COR-L47 (cell line): ENCODE measurements around the gene NCKAP1.
A peak's percentile ranks its signal among the peaks of the same experiment; 100 is the strongest.
"Not testable (repeated sequence)": the region's sequence is repeated elsewhere in the genome, so short reads cannot be mapped to it uniquely, and the experiment has no call there.

ENCODE experiments used
- DNase-seq: peaks from one replicate; lab custom pipeline; 2025; lab: John Stamatoyannopoulos, UW

The NCKAP1 gene

GRCh38 chr2:183038341-183039300, at the start of gene NCKAP1:
NCKAP1 (minus strand) TSS chr2:183038457; CDS start chr2:183038099, 358 bp downstream.
- DNase-seq: peak; percentile 82

GRCh38 chr2:183081911-183082310, 43.7 kb upstream of the NCKAP1 start:
- DNase-seq: no peak

- no peak for DNase-seq
Observed at GRCh38 chr2:183079139-183079775, 41.0 kb upstream of the NCKAP1 start.

- DNase-seq: peak; percentile 96
Observed at GRCh38 chr2:183078464-183079138, 40.3 kb upstream of the NCKAP1 start, which contains the start of gene DUSP19. DUSP19 (plus strand) TSS chr2:183078747; CDS start chr2:183078934, 187 bp downstream.

- peak; percentile 53 for DNase-seq
Observed at GRCh38 chr2:183078163-183078463, 39.9 kb upstream of the NCKAP1 start.

- DNase-seq: no peak
Observed at GRCh38 chr2:183072177-183072576, 33.9 kb upstream of the NCKAP1 start.

- no peak for DNase-seq
Observed at GRCh38 chr2:183070942-183071844, 32.9 kb upstream of the NCKAP1 start.

- DNase-seq: no peak
Observed at GRCh38 chr2:183069174-183069573, 30.9 kb upstream of the NCKAP1 start.

GRCh38 chr2:183068561-183068960, 30.3 kb upstream of the NCKAP1 start:
- DNase-seq: no peak

- no peak for DNase-seq
Observed at GRCh38 chr2:183063083-183063482, 24.8 kb upstream of the NCKAP1 start.

GRCh38 chr2:183060571-183061231, 22.4 kb upstream of the NCKAP1 start:
- DNase-seq: no peak

- DNase-seq: no peak
Observed at GRCh38 chr2:183059561-183059960, 21.3 kb upstream of the NCKAP1 start.

- no peak for DNase-seq
Observed at GRCh38 chr2:183057333-183057985, 19.2 kb upstream of the NCKAP1 start.

- DNase-seq: no peak
Observed at GRCh38 chr2:183049420-183049819, 11.2 kb upstream of the NCKAP1 start.

- DNase-seq: not testable (repeated sequence)
Observed at GRCh38 chr2:183047486-183048125, 9.3 kb upstream of the NCKAP1 start.

GRCh38 chr2:183043580-183043979, 5.3 kb upstream of the NCKAP1 start:
- not testable (repeated sequence) for DNase-seq

GRCh38 chr2:183040604-183041003, 2.3 kb upstream of the NCKAP1 start:
- no peak for DNase-seq

GRCh38 chr2:183037553-183038340, 510 bp downstream of the NCKAP1 start:
- peak; percentile 74 for DNase-seq

- DNase-seq: no peak
Observed at GRCh38 chr2:183037074-183037552, 1.1 kb downstream of the NCKAP1 start.
